WTC11 (cell line): Measurements from ENCODE around the gene OGDH.

Source experiments
- CBFB ChIP-seq: sonication (generic); formaldehyde crosslinking; IDR thresholded peaks from 2 replicates; pipeline ENCODE4 v1.8.1; 2022; ENCODE audit warnings: mild to moderate bottlenecking, low read depth, missing genetic modification reagents
- CREM ChIP-seq: sonication (generic); formaldehyde crosslinking; IDR thresholded peaks from 2 replicates; pipeline ENCODE4 v1.8.1; 2022; ENCODE audit warnings: mild to moderate bottlenecking, missing genetic modification reagents, moderate library complexity
- CTCF ChIP-seq: fragments of 200-600 bp; IDR thresholded peaks from 2 replicates; pipeline ENCODE4 v1.8.0; 2022; ENCODE audit warnings: antibody characterized with exemption
- ETV6 ChIP-seq: sonication (generic); formaldehyde crosslinking; IDR thresholded peaks from 2 replicates; pipeline ENCODE4 v1.8.1; 2022; ENCODE audit warnings: mild to moderate bottlenecking, missing genetic modification reagents
- FOXJ3 ChIP-seq: sonication (generic); formaldehyde crosslinking; IDR thresholded peaks from 2 replicates; pipeline ENCODE4 v1.9.0; 2021; ENCODE audit warnings: missing genetic modification reagents, mild to moderate bottlenecking, borderline replicate concordance
- FOXP1 ChIP-seq: sonication (generic); formaldehyde crosslinking; IDR thresholded peaks from 2 replicates; pipeline ENCODE4 v1.8.0; 2022; ENCODE audit warnings: missing genetic modification reagents, mild to moderate bottlenecking, moderate library complexity, borderline replicate concordance
- MLX ChIP-seq: sonication (generic); formaldehyde crosslinking; IDR thresholded peaks from 2 replicates; pipeline ENCODE4 v1.8.1; 2023; ENCODE audit warnings: mild to moderate bottlenecking, missing genetic modification reagents, moderate library complexity
- NR3C1 ChIP-seq: sonication (generic); formaldehyde crosslinking; conservative IDR thresholded peaks from 2 replicates; pipeline ENCODE4 v1.8.1; 2023; ENCODE audit warnings: low read depth, mild to moderate bottlenecking, missing genetic modification reagents
- PREB ChIP-seq: sonication (generic); formaldehyde crosslinking; IDR thresholded peaks from 2 replicates; pipeline ENCODE4 v1.8.1; 2022; ENCODE audit warnings: mild to moderate bottlenecking, missing genetic modification reagents, moderate library complexity, borderline replicate concordance
- TCF7 ChIP-seq: sonication (generic); formaldehyde crosslinking; IDR thresholded peaks from 2 replicates; pipeline ENCODE4 v1.8.0; 2022; ENCODE audit warnings: mild to moderate bottlenecking, low read depth, missing genetic modification reagents, moderate library complexity
- TP53 ChIP-seq: sonication (generic); formaldehyde crosslinking; IDR thresholded peaks from 2 replicates; pipeline ENCODE4 v1.8.1; 2023; ENCODE audit warnings: mild to moderate bottlenecking, missing genetic modification reagents
- TF ChIP-seq, protein P1 (sequence below): sonication (generic); formaldehyde crosslinking; IDR thresholded peaks from 2 replicates; pipeline ENCODE4 v1.8.0; 2022; ENCODE audit warnings: mild to moderate bottlenecking, missing genetic modification reagents
- TF ChIP-seq, protein P2 (sequence below): sonication (generic); formaldehyde crosslinking; IDR thresholded peaks from 2 replicates; pipeline ENCODE4 v1.8.1; 2022; ENCODE audit warnings: low read depth, mild to moderate bottlenecking, moderate library complexity, missing genetic modification reagents, borderline replicate concordance

DNA sequence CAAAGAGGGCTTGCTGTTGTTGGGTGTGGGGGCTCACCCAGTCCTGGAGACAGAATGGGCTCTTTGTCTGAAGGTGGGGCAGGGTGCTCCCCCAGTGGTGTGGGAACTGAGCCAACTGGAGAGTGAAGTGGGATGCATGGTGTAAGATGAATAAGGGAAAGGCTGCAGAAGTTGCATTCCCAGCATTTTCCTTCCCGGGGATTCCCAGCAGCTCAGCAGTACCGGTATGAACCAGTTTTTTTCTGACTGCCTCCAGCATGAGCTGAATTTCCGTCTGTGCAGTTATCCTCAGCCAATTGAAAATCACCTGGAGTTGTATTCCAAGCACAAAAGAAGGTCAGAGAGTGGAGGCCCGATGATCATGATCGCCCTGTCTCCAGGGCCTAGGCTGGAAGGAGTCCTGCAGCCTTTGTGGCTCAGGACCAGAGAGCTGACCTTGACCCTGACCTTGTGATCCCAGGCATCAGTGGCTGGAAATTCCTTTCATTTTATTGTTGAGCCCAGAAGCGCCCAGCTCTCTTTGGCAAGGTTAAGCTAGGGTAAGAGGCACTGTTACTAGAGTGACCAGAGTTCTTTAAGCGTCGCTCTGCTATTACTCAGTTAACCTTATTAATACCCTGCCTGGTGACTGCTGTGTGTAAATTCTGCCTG lies 33.4 kb downstream of the OGDH start:
- TF ChIP-seq TCF7 (CRISPR knock-in tag), result no peak
- TF ChIP-seq MLX, result no peak
- no peak for TF ChIP-seq NR3C1
- TF ChIP-seq CTCF, result no peak
- no peak for TF ChIP-seq TP53 (CRISPR knock-in tag)
- no peak for TF ChIP-seq FOXP1 (CRISPR knock-in tag)
- no peak for TF ChIP-seq ETV6 (CRISPR knock-in tag)
- TF ChIP-seq, protein P1, sequence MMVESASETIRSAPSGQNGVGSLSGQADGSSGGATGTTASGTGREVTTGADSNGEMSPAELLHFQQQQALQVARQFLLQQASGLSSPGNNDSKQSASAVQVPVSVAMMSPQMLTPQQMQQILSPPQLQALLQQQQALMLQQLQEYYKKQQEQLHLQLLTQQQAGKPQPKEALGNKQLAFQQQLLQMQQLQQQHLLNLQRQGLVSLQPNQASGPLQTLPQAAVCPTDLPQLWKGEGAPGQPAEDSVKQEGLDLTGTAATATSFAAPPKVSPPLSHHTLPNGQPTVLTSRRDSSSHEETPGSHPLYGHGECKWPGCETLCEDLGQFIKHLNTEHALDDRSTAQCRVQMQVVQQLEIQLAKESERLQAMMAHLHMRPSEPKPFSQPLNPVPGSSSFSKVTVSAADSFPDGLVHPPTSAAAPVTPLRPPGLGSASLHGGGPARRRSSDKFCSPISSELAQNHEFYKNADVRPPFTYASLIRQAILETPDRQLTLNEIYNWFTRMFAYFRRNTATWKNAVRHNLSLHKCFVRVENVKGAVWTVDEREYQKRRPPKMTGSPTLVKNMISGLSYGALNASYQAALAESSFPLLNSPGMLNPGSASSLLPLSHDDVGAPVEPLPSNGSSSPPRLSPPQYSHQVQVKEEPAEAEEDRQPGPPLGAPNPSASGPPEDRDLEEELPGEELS (CRISPR knock-in tag), result no peak
- TF ChIP-seq PREB, result no peak
- no peak for TF ChIP-seq FOXJ3 (CRISPR knock-in tag)
- TF ChIP-seq CBFB, result no peak
- TF ChIP-seq CREM (CRISPR knock-in tag), result no peak
- TF ChIP-seq, protein P2, sequence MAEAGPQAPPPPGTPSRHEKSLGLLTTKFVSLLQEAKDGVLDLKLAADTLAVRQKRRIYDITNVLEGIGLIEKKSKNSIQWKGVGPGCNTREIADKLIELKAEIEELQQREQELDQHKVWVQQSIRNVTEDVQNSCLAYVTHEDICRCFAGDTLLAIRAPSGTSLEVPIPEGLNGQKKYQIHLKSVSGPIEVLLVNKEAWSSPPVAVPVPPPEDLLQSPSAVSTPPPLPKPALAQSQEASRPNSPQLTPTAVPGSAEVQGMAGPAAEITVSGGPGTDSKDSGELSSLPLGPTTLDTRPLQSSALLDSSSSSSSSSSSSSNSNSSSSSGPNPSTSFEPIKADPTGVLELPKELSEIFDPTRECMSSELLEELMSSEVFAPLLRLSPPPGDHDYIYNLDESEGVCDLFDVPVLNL (CRISPR knock-in tag), result no peak
